Testis (tissue), 3 donors: Measurements from ENCODE around the gene REPIN1. TPM values are rescaled to one million over a fixed set of nuclear protein-coding genes. Genes with fewer than 3 reads are reported as not detected.

Experiments
- DNase-seq: peaks from one replicate; pipeline ENCODE4 v3.0.0-alpha.2; 2019
- H3K27ac ChIP-seq, 2 donors: fragments of 200-600 bp; sonication (generic); one replicate each; pipeline ENCODE4 v1.5.1; 2019
- H3K27me3 ChIP-seq: fragments of 200-600 bp; sonication (generic); one replicate; pipeline ENCODE4 v1.5.1; 2019
- H3K36me3 ChIP-seq: fragments of 200-600 bp; sonication (generic); one replicate; pipeline ENCODE4 v1.5.1; 2017; ENCODE audit warnings: low read depth; ENCODE audit errors: missing control alignments
- H3K4me1 ChIP-seq: fragments of 200-600 bp; sonication (generic); one replicate; pipeline ENCODE4 v1.5.1; 2019
- H3K4me3 ChIP-seq, 2 donors: fragments of 200-600 bp; sonication (generic); one replicate each; pipeline ENCODE4 v1.5.1; 2017 to 2019
- H3K9me3 ChIP-seq: fragments of 200-600 bp; sonication (generic); one replicate; pipeline ENCODE4 v1.5.1; 2017
- CTCF ChIP-seq, 3 experiments: fragments of 450-650 bp in 2 of 3; fragments of 200-600 bp in 1 of 3; sonication (generic) in 1 of 3; IDR thresholded peaks; one replicate each; pipeline ENCODE4 v1.5.1; 2016 to 2019; ENCODE audit warnings: antibody characterized with exemption in 3 of 3, mild to moderate bottlenecking in 2 of 3, moderate library complexity in 1 of 3
- POLR2A ChIP-seq: fragments of 450-650 bp; IDR thresholded peaks from one replicate; pipeline ENCODE4 v1.6.1; 2017; ENCODE audit warnings: antibody characterized with exemption, mild to moderate bottlenecking, moderate library complexity
- WGBS, 2 donors: methylation state at CpG; one replicate each; pipeline ENCODE4 v1.1.5; 2018; 5-methylcytosine and 5-hydroxymethylcytosine counted together
- intact Hi-C: fragments of 100-400 bp; cut with DNase I; formaldehyde crosslinking; loops from one replicate; pipeline ENCODE4 v1.15.1; 2023; ENCODE audit warnings: low total_unique reads
- polyA plus RNA-seq: library from polyadenylated mRNA; stranded (reverse); fragments of 350-450 nt; fragmentation: Illumina TruSeq; extraction: RNeasy Lipid Tissue Mini Kit (QIAGEN cat#74804); gene quantifications from one replicate; pipeline ENCODE4 v1.2.3, GENCODE V29; 2014; ENCODE audit warnings: low read depth, low replicate concordance; ENCODE audit not compliant: insufficient read depth
- total RNA-seq, 2 donors: library from RNA; depleted of rRNA; stranded (reverse); fragments of >200 nt; gene quantifications; one replicate each; pipeline ENCODE4 v1.2.3, GENCODE V29; 2016

Gene REPIN1
- total and polyA plus RNA-seq, 3 donors from 2014 or later = 45.4 to 73.9 (median 59.1) TPM

- H3K4me1 ChIP-seq = peaks cover 17% of the 10 kb centered on the region
- H3K4me3 ChIP-seq = no peak overlapping the region
- WGBS, 2 donors = 92 to 100% methylated on average over 2 to 86 of the region's 91 CpGs
- DNase-seq = no peak
- no peak overlapping the region for H3K27ac ChIP-seq
- intact Hi-C loops = no loop called here
- no peak for TF ChIP-seq POLR2A
- no peak for TF ChIP-seq CTCF (IDR thresholded peaks at IDR 0.05)
- H3K36me3 ChIP-seq = no peaks in the 10 kb centered on the region
- no peaks in the 10 kb centered on the region for H3K27me3 ChIP-seq
- no peaks in the 10 kb centered on the region for H3K9me3 ChIP-seq
Observed at GRCh38 chr7:150397346-150398107, 28.9 kb downstream of the REPIN1 start.

- WGBS, 2 donors = 68 to 76% methylated on average over 13 to 27 of the region's 27 CpGs
- Histone ChIP-seq H3K4me3 (no peak overlapping the region), H3K9me3 (no peaks in the 10 kb centered on the region), H3K4me1 (peaks cover 21% of the 10 kb centered on the region), H3K27ac (no peak overlapping the region), H3K36me3 (no peaks in the 10 kb centered on the region), H3K27me3 (no peaks in the 10 kb centered on the region)
- TF ChIP-seq POLR2A (no peak), CTCF (IDR thresholded peaks at IDR 0.05) (no peak)
- DNase-seq = no peak
- intact Hi-C loops = no loop called here
Observed at GRCh38 chr7:150398108-150398964, 29.7 kb downstream of the REPIN1 start.

- 75 to 89% methylated on average over 2 of the region's 2 CpGs for WGBS, 2 donors
- H3K4me1 ChIP-seq = peaks cover 23% of the 10 kb centered on the region
- TF ChIP-seq POLR2A (no peak), CTCF (IDR thresholded peaks at IDR 0.05) (no peak)
- H3K27me3 ChIP-seq = no peaks in the 10 kb centered on the region
- intact Hi-C loops = no loop called here
- H3K27ac ChIP-seq = no peak overlapping the region
- no peak for DNase-seq
- H3K36me3 ChIP-seq = no peaks in the 10 kb centered on the region
- no peaks in the 10 kb centered on the region for H3K9me3 ChIP-seq
- no peak overlapping the region for H3K4me3 ChIP-seq
Observed at GRCh38 chr7:150398965-150399320, 30.3 kb downstream of the REPIN1 start.

- Histone ChIP-seq H3K4me3 (no peak overlapping the region), H3K4me1 (peaks cover 28% of the 10 kb centered on the region), H3K9me3 (no peaks in the 10 kb centered on the region), H3K36me3 (no peaks in the 10 kb centered on the region), H3K27ac (no peak overlapping the region), H3K27me3 (no peaks in the 10 kb centered on the region)
- intact Hi-C loops = no loop called here
- TF ChIP-seq POLR2A (no peak), CTCF (IDR thresholded peaks at IDR 0.05) (no peak)
- 88 to 91% methylated on average over 15 of the region's 15 CpGs for WGBS, 2 donors
- DNase-seq = no peak
Observed at GRCh38 chr7:150399421-150400007, 30.9 kb downstream of the REPIN1 start.
